ENCODE data around the gene TRPM1.

- TF ChIP-seq CTCF (conservative IDR thresholded peaks at IDR 0.05; ENCODE audit: low read length) (no peak), EZH2phosphoT487 (IDR thresholded peaks at IDR 0.05; ENCODE audit: borderline replicate concordance, low read depth, low read length) (no peak)
Observed at GRCh38 chr15:31133890-31134289, 32.4 kb upstream of the TRPM1 start.

All from OCI-LY7 (cell line).